Left colon (tissue), 2 donors: ENCODE measurements around the gene P2RX4. TPM values are rescaled to one million over a fixed set of nuclear protein-coding genes. Genes with fewer than 3 reads are reported as not detected.

Experiments used
- ATAC-seq: fragments of 200-7000 bp; cut with Tn5 transposase; one replicate; pipeline ENCODE4 v1.9.1; 2020; ENCODE audit warnings: mild to moderate bottlenecking, moderate library complexity
- DNase-seq, 2 donors: peaks; one replicate each; pipeline ENCODE4 v3.0.0-alpha.2; 2020
- intact Hi-C, 2 donors: fragments of 100-400 bp; cut with DNase I in 1 of 2; cut with micrococcal nuclease in 1 of 2; formaldehyde crosslinking; loops; one replicate each; pipeline versions ENCODE4 v1.11.2 to v1.14.0; 2022; cut with DNase I, micrococcal nuclease
- total RNA-seq, 2 donors: library from RNA; stranded (reverse); fragmentation: NEBNext Ultra II Directional; extraction: Animal tissue kit (Norgen Biotek cat#: 25700); gene quantifications; one replicate each; pipeline ENCODE4 v1.2.1, GENCODE V29; 2021
- donor health status: DM: no; HTN: no; CAD: no.
- donor health status: DM: yes; HTN: yes; CAD: no.

The P2RX4 gene
- total RNA-seq, 2 donors from 2014 or later: 131 to 146 TPM

GRCh38 chr12:121232977-121233627, 23.2 kb downstream of the P2RX4 start:
- DNase-seq (no peak), ATAC-seq (no peak)
- intact Hi-C loops: no loop called here

GRCh38 chr12:121233628-121234020, 23.7 kb downstream of the P2RX4 start:
- intact Hi-C loops: no loop called here
- DNase-seq (no peak), ATAC-seq (no peak)

GRCh38 chr12:121236776-121237175, 26.8 kb downstream of the P2RX4 start:
- ATAC-seq: no peak
- intact Hi-C loops: no loop called here
- no peak for DNase-seq

- no peak for DNase-seq
- ATAC-seq: no peak
- intact Hi-C loops: no loop called here
Measured at GRCh38 chr12:121237415-121237814, 27.5 kb downstream of the P2RX4 start.

DNA sequence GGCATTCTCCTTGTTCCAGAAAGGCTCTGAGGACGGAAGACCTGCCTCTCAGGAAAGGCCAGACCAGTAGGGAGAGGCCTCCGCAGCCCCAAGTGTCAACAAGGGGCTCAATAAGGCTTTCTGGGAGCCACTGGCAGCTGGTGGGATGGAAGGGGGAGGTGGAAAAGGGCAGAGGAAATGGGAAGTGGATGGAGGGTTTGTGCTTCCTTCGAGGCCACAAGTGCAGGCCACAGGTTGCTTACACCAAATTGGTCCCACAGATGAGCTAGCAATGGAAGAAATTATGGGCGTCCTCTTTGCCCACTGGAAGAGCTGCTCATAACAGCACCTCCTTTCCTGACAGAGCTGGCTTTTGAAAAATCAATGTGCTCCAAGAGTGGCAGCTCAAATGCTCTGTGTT, 28.2 kb downstream of the P2RX4 start:
- peak; percentile 1 for ATAC-seq

DNA sequence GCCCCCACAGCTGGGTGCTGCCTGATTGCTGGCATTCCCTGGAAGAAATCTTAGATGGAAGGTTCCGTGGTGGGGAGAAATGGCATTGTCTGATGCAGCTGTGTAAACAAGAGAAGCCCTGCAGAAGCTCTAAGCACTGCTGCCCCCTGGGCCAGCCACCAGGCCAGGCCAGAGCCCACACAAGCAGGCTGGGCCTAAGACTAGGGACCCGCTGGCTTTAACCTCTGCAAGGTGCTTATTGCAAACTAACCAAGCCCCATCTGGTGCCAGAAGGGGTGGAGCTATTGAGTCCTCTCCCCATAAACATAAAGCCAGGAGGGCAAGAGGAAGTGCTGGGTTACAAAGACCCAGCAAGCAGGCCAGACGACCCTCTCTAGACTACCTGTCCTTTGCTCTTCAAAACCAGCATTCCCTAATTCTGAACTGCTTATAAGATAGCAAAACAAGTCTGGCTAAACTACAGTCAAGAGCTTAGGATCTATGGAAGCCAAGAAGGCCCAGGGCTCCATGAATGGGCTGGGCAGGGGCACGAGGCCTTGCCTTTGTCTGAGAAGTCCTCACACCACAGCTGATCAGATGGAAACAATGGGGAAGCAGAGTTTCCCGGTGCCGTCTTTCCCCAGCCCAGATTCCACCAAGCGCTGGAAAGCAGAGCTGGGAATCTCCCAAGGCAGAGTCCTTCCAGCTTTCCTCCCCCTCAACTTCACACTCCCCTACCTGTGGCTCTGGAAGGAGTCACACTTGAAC, 28.8 kb downstream of the P2RX4 start:
- ATAC-seq (peak; percentile 60), DNase-seq (no peak)
- intact Hi-C loops: no loop called here

More for the DNA sequence above, 28.2 kb downstream of the P2RX4 start:
- no peak for DNase-seq
- intact Hi-C loops: no loop called here

DNA sequence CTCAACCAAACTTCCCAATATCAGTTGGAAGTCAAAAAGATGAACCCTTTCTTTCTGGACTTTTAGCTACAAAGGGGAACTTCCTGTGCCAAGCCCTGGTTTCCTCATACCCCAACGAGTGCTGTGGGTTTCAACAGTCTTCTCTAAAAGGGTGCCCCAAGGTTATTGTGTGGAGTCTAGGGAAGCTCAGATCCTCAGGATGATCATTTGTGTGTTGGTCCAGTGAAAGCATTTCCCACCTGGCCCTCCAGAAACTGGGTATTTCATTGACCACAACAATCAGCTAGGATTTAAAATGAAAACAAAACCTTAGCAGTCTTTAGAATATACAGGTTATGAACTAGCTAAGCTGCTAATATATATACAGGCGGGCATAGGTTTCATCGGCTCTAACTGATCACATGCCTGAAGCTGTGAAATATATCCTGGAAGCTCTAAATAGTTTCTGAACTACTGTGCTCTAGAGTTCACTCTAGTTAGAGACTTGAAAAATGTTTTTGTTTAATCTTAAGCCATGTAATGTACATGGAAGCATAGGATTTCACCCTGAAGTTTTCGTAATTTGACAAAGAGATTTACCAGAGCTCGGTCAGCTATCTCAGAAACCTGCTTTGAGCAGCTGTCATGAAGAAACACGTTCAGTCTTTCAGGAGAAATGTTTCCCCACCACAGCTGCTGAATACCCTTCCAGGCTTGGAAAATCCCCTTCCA, 29.6 kb downstream of the P2RX4 start:
- intact Hi-C loops: no loop called here
- no peak for DNase-seq
- no peak for ATAC-seq

GRCh38 chr12:121240062-121240420, 30.1 kb downstream of the P2RX4 start:
- ATAC-seq (no peak), DNase-seq (no peak)
- intact Hi-C loops: no loop called here

DNA sequence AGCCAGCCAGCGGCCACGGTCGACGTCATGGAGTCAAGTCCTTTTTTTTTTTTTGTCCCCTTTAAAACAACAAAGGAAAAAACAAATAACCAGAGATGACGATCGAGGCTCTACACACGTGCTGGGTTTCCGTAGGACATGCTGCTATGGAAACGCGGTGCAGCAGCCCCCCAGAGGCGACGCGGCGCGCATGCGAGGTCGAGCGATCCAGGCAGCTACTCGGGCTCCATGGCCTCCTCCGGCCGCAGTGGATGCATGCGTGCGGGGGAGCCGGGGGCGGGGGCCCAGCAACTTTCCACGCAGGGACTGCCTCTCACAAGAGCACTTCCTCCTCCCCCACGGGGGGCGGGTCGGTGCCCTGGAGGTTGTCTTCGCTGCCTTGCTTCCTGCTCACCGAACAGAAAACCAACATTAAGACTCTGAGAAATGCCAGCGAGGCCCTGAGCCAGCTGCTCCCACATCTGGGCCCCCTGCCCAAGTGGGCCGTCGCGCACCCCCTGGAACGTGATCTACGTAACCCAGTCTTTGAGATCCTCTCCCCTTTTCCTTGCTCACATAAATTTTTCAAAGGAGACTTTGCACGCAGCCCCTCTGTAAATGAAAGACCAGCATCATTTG, 30.7 kb downstream of the P2RX4 start:
- DNase-seq: peak; percentile 74 to 75
- intact Hi-C loops: no loop called here
- ATAC-seq: peak; percentile 27

DNA sequence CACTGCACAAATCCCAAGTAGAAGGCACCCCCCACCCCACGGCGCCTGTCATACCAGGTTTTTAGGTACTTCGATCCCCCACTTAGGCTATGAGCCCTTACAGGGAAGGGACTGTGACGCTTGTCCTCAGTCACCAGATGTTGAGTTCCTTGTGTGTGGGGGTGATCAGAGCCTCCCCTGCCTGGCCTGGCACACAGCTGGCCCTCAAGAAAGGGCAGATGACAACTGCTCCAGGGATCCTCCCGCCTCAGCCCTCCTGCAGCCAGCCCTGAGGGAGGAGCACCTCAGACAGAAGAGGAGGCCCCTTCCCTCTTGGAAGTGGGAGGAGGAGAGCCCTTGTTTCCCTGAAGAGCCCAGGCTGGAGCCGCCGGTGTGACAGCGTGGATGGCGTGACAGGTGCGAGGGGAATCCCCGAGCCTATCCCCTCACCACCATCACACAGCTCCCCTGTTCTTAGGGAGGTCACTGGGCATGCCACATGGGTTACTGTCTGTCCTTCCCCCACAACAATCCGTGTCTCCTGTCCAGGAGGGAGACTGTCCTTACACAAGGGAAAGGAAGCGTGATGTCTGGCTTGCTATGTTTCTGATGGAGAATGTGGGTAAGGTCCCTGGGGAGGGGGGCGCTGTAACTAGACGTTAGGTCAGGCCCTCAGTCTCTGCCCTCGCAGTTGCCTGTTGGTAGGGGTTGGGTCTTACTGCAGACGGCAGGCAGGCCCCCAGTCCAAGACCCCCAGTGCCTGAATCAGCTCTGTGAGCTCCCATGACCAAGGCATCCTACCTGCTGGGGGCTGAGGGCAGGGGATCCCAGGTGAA, 31.4 kb downstream of the P2RX4 start:
- DNase-seq (no peak), ATAC-seq (no peak)
- intact Hi-C loops: no loop called here

GRCh38 chr12:121245031-121245430, 35.1 kb downstream of the P2RX4 start:
- ATAC-seq (no peak), DNase-seq (no peak)
- intact Hi-C loops: no loop called here

GRCh38 chr12:121245951-121246350, 36.0 kb downstream of the P2RX4 start:
- DNase-seq: no peak
- no peak for ATAC-seq
- intact Hi-C loops: no loop called here

GRCh38 chr12:121246893-121247557, 37.1 kb downstream of the P2RX4 start:
- intact Hi-C loops: no loop called here
- ATAC-seq (peak; percentile 95), DNase-seq (peak; percentile 59 to 71)

GRCh38 chr12:121248622-121249021, 38.7 kb downstream of the P2RX4 start:
- intact Hi-C loops: no loop called here
- peak; percentile 44 to 60 for DNase-seq
- no peak for ATAC-seq

GRCh38 chr12:121250359-121250758, 40.4 kb downstream of the P2RX4 start:
- ATAC-seq (no peak), DNase-seq (no peak)
- intact Hi-C loops: no loop called here

DNA sequence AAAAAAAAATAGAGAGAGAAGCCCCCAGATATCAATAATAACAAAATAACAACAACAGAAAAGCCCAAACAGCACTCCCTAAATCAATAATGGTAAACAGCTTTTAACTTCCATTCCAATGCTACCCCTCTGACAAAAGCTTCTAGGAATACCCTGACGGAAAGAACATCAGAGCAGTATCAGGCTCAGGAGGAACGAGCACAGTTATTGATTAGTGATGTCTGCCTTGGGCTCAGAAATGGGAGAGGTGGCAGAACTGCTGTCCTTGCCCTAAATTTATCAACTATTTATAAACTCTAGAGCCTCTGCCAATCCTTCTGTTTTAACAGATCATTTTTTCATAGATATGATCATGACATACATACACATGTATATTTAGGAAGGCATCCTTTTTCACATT, 41.9 kb downstream of the P2RX4 start:
- intact Hi-C loops: no loop called here
- DNase-seq (no peak), ATAC-seq (no peak)

DNA sequence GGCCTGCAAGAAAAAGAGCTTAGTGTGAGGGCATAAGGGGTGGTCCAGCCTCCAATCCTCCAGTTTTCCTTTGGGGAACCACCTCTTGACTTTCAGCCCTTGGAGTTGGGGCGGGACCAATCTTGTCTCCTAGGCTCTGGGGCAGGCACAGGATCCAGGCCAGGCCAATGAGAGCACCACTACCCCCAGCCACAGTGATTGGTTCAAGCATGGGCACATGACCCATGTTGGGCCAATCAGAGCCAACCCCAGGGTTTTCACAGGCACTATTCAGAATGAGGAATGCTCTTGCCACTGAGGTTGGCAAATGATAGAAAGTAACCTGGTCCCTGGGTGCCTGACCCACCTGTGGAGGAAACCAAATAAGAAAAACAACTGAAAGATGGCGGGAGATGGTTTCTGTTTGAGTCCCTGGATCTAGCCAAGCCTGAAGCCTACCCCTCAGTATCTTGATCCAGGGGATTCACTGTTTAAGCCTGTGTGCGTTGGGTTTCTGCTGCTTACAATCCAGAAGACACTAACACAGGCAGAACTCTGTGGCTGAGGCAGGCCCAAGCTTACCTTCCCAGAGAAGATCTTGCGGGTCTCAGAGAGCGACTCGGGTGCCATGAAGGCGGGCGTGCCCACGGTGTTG, 42.9 kb downstream of the P2RX4 start:
- intact Hi-C loops: no loop called here
- ATAC-seq (peak; percentile 36), DNase-seq (no peak)
